Calu3 (cell line): ENCODE measurements around the gene CCR7. TPM values are rescaled to one million over a fixed set of nuclear protein-coding genes. Genes with fewer than 3 reads are reported as not detected.

Experiments
- BruUV-seq: library from RNA; stranded (reverse); fragments of 400-500 nt; replicated peaks from 2 replicates; lab custom pipeline; 2021; lab: Mats Ljungman, UMichigan
- CTCF ChIA-PET: fragments of 300-600 bp; sonication (Branson Sonifier 250); formaldehyde crosslinking; loops from one replicate; lab custom pipeline; 2022; ENCODE audit warnings: antibody characterized with exemption; lab: Charles Lee
- DNase-seq: peaks from one replicate; pipeline ENCODE4 v3.0.0; 2022
- H3K27ac Mint-ChIP-seq: one replicate; pipeline ENCODE4 v1.8.0; 2022; ENCODE audit warnings: mixed read lengths; ENCODE audit not compliant: unreplicated experiment
- H3K27me3 Mint-ChIP-seq: one replicate; pipeline ENCODE4 v1.8.0; 2022; ENCODE audit warnings: mixed read lengths; ENCODE audit not compliant: unreplicated experiment
- H3K36me3 Mint-ChIP-seq: one replicate; pipeline ENCODE4 v1.8.0; 2022; ENCODE audit warnings: mild to moderate bottlenecking, moderate library complexity, mixed read lengths; ENCODE audit not compliant: insufficient read depth, unreplicated experiment
- H3K4me1 Mint-ChIP-seq: one replicate; pipeline ENCODE4 v1.8.0; 2022; ENCODE audit warnings: mild to moderate bottlenecking, low read depth, mixed read lengths; ENCODE audit not compliant: unreplicated experiment
- H3K4me3 Mint-ChIP-seq: one replicate; pipeline ENCODE4 v1.8.0; 2022; ENCODE audit warnings: mild to moderate bottlenecking, low read depth, moderate library complexity, mixed read lengths; ENCODE audit not compliant: unreplicated experiment
- H3K9me3 Mint-ChIP-seq: one replicate; pipeline ENCODE4 v1.8.0; 2022; ENCODE audit warnings: low read depth, mixed read lengths; ENCODE audit not compliant: unreplicated experiment
- intact Hi-C: fragments of 100-400 bp; cut with micrococcal nuclease; formaldehyde crosslinking; loops from one replicate; pipeline ENCODE4 v1.10.0; 2022; ENCODE audit not compliant: unreplicated experiment
- total RNA-seq: library from RNA; stranded (reverse); gene quantifications from 2 replicates; pipeline ENCODE4 v1.2.3, GENCODE V29; 2022
- TF ChIP-seq, protein P1 (sequence below): fragments of 200-600 bp; IDR thresholded peaks from one replicate; pipeline ENCODE4 v1.8.0; 2022; ENCODE audit warnings: antibody characterized with exemption; ENCODE audit not compliant: unreplicated experiment

The CCR7 gene
- total RNA-seq, 1 experiment from 2014 or later, result not detected

DNA sequence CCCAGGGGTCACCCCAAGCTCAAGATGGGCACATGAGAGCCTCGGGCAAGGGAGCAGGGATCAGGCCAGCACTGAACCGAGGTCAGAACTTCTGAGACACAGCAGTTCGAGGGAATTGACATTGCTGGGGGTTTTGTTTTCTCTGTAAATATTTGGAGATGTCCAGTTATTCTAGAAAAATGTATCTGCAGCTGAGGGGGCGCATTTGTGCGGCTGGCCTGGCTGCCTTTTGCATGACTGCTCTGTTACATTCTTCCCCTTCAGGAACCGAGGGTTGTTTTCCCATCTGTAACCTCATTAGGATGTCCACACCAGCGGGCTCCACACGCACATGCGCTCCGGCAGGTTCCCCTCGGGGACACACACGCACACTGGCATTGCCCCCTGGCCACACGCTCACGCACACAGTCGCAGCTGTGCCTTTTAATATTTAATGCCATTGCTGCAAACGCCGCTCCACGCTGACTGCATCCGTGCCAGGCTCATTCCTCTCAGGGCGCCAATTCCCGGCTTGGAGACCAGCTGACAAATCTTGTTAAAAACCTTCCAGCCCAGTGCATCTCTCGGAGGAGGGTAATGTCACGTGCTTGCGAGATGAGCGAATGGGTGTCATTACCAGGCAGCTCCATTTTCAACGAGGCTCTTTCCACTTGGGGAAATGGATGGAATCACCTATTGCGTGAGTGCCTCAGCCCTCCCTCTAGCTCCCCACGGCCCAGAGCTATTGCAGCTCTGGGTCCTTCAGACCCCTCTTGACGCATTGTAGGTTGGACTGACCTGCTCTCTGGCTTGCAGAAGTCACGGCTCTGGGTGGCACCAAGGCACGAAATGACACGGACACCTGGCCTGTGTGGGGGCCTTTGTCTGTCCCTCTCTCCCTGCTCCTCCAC, 13.1 kb downstream of the CCR7 start:
- peaks cover 20% of the 10 kb centered on the region for H3K4me1 Mint-ChIP-seq

DNA sequence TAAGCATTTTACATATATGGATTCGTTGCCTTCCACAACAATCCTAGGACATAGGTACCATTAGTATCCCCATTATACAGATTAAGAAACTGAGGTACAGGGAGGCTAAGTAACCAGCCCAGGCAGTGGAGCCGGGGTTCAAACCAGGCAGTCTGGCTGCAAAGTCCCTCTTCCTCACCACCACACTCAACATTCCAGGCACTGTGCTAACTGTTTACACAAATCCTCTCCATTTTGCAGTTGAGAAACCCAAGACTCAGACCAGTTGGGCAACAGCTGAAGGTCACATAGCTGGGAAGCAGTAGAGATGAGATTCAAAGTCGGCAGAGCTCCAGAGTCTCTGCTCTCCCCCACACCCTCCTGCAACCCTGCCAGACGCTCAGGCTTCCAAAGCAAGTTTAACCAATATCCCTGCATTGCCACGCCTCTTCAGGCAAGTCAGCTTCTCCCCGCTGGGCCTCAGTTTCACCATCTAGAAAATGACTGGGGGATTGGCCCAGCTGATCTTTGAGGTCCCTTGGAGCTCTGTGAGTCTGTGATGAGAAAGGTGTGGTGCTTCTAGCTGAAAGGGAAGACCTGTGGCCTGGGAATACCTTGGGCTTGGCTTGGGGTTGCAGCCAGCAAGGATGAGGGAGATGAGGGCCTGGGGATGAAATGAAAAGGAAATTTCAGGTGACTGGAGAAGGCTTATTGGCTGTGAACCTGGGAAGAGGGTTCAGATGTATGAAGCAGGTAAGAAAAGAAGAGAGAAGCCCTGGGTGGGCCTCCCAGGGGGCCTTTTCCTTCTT, 14.0 kb downstream of the CCR7 start:
- Mint-ChIP-seq H3K27ac (no peak overlapping the region), H3K36me3 (peaks cover 4% of the 10 kb centered on the region), H3K27me3 (peaks cover 52% of the 10 kb centered on the region), H3K4me1 (peaks cover 20% of the 10 kb centered on the region), H3K4me3 (no peak overlapping the region), H3K9me3 (no peaks in the 10 kb centered on the region)
- CTCF ChIA-PET, result interaction anchor here (0.5 to 68.2 kb wide), 13 partner anchors 10 to 896 kb away, joined by 3 to 4142 read pairs (median 4); partner anchors contain the start of genes CCR7 and IGFBP4
- TF ChIP-seq, protein P1, sequence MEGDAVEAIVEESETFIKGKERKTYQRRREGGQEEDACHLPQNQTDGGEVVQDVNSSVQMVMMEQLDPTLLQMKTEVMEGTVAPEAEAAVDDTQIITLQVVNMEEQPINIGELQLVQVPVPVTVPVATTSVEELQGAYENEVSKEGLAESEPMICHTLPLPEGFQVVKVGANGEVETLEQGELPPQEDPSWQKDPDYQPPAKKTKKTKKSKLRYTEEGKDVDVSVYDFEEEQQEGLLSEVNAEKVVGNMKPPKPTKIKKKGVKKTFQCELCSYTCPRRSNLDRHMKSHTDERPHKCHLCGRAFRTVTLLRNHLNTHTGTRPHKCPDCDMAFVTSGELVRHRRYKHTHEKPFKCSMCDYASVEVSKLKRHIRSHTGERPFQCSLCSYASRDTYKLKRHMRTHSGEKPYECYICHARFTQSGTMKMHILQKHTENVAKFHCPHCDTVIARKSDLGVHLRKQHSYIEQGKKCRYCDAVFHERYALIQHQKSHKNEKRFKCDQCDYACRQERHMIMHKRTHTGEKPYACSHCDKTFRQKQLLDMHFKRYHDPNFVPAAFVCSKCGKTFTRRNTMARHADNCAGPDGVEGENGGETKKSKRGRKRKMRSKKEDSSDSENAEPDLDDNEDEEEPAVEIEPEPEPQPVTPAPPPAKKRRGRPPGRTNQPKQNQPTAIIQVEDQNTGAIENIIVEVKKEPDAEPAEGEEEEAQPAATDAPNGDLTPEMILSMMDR, result no peak
- intact Hi-C loops, result no loop called here
- DNase-seq, result no peak
- BruUV-seq, result no TSS peak

More for the DNA sequence above, 13.1 kb downstream of the CCR7 start:
- Mint-ChIP-seq H3K9me3 (no peaks in the 10 kb centered on the region), H3K27me3 (peaks cover 60% of the 10 kb centered on the region), H3K36me3 (peaks cover 4% of the 10 kb centered on the region), H3K27ac (no peak overlapping the region), H3K4me3 (no peak overlapping the region)
- intact Hi-C loops, result no loop called here
- no peak for DNase-seq
- no TSS peak for BruUV-seq
- TF ChIP-seq, protein P1, result no peak
- CTCF ChIA-PET, result interaction anchor here (0.5 to 68.2 kb wide), 14 partner anchors 9 to 614 kb away, joined by 3 to 4142 read pairs (median 4); partner anchors contain the start of genes CCR7, CSF3 and IGFBP4

GRCh38 chr17:40550608-40551007, 14.7 kb downstream of the CCR7 start:
- CTCF ChIA-PET, result interaction anchor here (0.6 to 68.2 kb wide), 10 partner anchors 11 to 704 kb away, joined by 3 to 4142 read pairs (median 4); partner anchors contain the start of genes CCR7 and IGFBP4
- Mint-ChIP-seq H3K27ac (no peak overlapping the region), H3K4me1 (peaks cover 20% of the 10 kb centered on the region), H3K4me3 (no peak overlapping the region), H3K27me3 (peaks cover 45% of the 10 kb centered on the region), H3K36me3 (peaks cover 4% of the 10 kb centered on the region), H3K9me3 (no peaks in the 10 kb centered on the region)
- no peak for DNase-seq
- TF ChIP-seq, protein P1, result no peak
- intact Hi-C loops, result no loop called here
- BruUV-seq, result no TSS peak
